ENCODE results near the gene POLR2A. TPM values are rescaled to one million over a fixed set of nuclear protein-coding genes. Genes with fewer than 3 reads are reported as not detected.
A peak's percentile ranks its signal among the peaks of the same experiment; 100 is the strongest.

POLR2A gene
- total RNA-seq, 2 experiments from 2014 or later, result 84.2 to 264 TPM

GRCh38 chr17:7486181-7486580 lies 2.0 kb downstream of the POLR2A start:
- Histone ChIP-seq H4K20me1 (ENCODE audit: insufficient read depth, low read length) (peaks cover 20% of the 10 kb centered on the region), H3K36me3 (ENCODE audit: insufficient read depth, low read length) (peaks cover 49% of the 10 kb centered on the region), H2AFZ (ENCODE audit: low read length) (no peak overlapping the region), H3K4me3 (ENCODE audit: low read depth, low read length, poor library complexity, severe bottlenecking) (peak overlapping the region; percentile 89), H3K9me3 (ENCODE audit: low read length) (no peaks in the 10 kb centered on the region), H3K79me2 (ENCODE audit: insufficient read depth, low read depth, low read length) (peaks cover 65% of the 10 kb centered on the region), H3K4me2 (ENCODE audit: low read length) (peak overlapping the region; percentile 74), H3K27ac (ENCODE audit: low read depth, low read length, poor library complexity, severe bottlenecking) (no peak overlapping the region), H3K9me2 (ENCODE audit: insufficient read depth, low read length) (no peaks in the 10 kb centered on the region), H3K4me1 (ENCODE audit: insufficient read depth, low read length, poor library complexity, severe bottlenecking) (peaks cover 32% of the 10 kb centered on the region)
- TF ChIP-seq EZH2phosphoT487 (IDR thresholded peaks at IDR 0.05; ENCODE audit: borderline replicate concordance, low read depth, low read length) (no peak), CTCF (conservative IDR thresholded peaks at IDR 0.05; ENCODE audit: low read length) (no peak)
- intact Hi-C loops (cut with micrococcal nuclease; ENCODE audit: unreplicated experiment), result no loop called here
- ChIA-PET POLR2A (interaction anchor here (0.8 to 1.1 kb wide), 2 partner anchors 27 to 157 kb away, joined by 3 read pairs; partner anchors contain the start of gene NEURL4), CTCF (ENCODE audit: unreplicated experiment) (interaction anchor here (0.8 kb wide), 1 partner anchor 27 kb away, joined by 3 read pairs; no protein-coding TSS in a partner anchor)
- DNase-seq (ENCODE audit: low spot score), result no peak
- BruUV-seq (replicated peaks), result no TSS peak

GRCh38 chr17:7490144-7490543 lies 6.0 kb downstream of the POLR2A start:
- H3K27ac ChIP-seq (ENCODE audit: low read depth, low read length, poor library complexity, severe bottlenecking), result no peak overlapping the region
- no peaks in the 10 kb centered on the region for H3K9me2 ChIP-seq (ENCODE audit: insufficient read depth, low read length)
- H3K79me2 ChIP-seq (ENCODE audit: insufficient read depth, low read depth, low read length), result peaks cover 100% of the 10 kb centered on the region
- peaks cover 87% of the 10 kb centered on the region for H3K36me3 ChIP-seq (ENCODE audit: insufficient read depth, low read length)
- BruUV-seq (replicated peaks), result no TSS peak
- no peak overlapping the region for H3K4me3 ChIP-seq (ENCODE audit: low read depth, low read length, poor library complexity, severe bottlenecking)
- H3K4me1 ChIP-seq (ENCODE audit: insufficient read depth, low read length, poor library complexity, severe bottlenecking), result peaks cover 21% of the 10 kb centered on the region
- no peaks in the 10 kb centered on the region for H3K9me3 ChIP-seq (ENCODE audit: low read length)
- no peak overlapping the region for H2AFZ ChIP-seq (ENCODE audit: low read length)
- POLR2A ChIA-PET, result no interaction called here
- no peak overlapping the region for H3K4me2 ChIP-seq (ENCODE audit: low read length)
- peaks cover 20% of the 10 kb centered on the region for H4K20me1 ChIP-seq (ENCODE audit: insufficient read depth, low read length)
- no peak for DNase-seq (ENCODE audit: low spot score)
- CTCF ChIA-PET (ENCODE audit: unreplicated experiment), result no interaction called here
- TF ChIP-seq EZH2phosphoT487 (IDR thresholded peaks at IDR 0.05; ENCODE audit: borderline replicate concordance, low read depth, low read length), result no peak
- no peak for TF ChIP-seq CTCF (conservative IDR thresholded peaks at IDR 0.05; ENCODE audit: low read length)
- intact Hi-C loops (cut with micrococcal nuclease; ENCODE audit: unreplicated experiment), result no loop called here

GRCh38 chr17:7491583-7491982 lies 7.4 kb downstream of the POLR2A start:
- Histone ChIP-seq H3K79me2 (ENCODE audit: insufficient read depth, low read depth, low read length) (peaks cover 96% of the 10 kb centered on the region), H2AFZ (ENCODE audit: low read length) (no peak overlapping the region), H3K4me2 (ENCODE audit: low read length) (peak overlapping the region; percentile 6; the same call in 1 of the 2 replicates), H3K36me3 (ENCODE audit: insufficient read depth, low read length) (peaks cover 92% of the 10 kb centered on the region), H3K9me3 (ENCODE audit: low read length) (no peaks in the 10 kb centered on the region), H3K4me1 (ENCODE audit: insufficient read depth, low read length, poor library complexity, severe bottlenecking) (peaks cover 15% of the 10 kb centered on the region), H3K9me2 (ENCODE audit: insufficient read depth, low read length) (no peaks in the 10 kb centered on the region), H3K4me3 (ENCODE audit: low read depth, low read length, poor library complexity, severe bottlenecking) (no peak overlapping the region), H4K20me1 (ENCODE audit: insufficient read depth, low read length) (peaks cover 10% of the 10 kb centered on the region), H3K27ac (ENCODE audit: low read depth, low read length, poor library complexity, severe bottlenecking) (no peak overlapping the region)
- CTCF ChIA-PET (ENCODE audit: unreplicated experiment), result no interaction called here
- no peak for TF ChIP-seq EZH2phosphoT487 (IDR thresholded peaks at IDR 0.05; ENCODE audit: borderline replicate concordance, low read depth, low read length)
- no peak for TF ChIP-seq CTCF (conservative IDR thresholded peaks at IDR 0.05; ENCODE audit: low read length)
- BruUV-seq (replicated peaks), result no TSS peak
- DNase-seq (ENCODE audit: low spot score), result no peak
- intact Hi-C loops (cut with micrococcal nuclease; ENCODE audit: unreplicated experiment), result no loop called here
- POLR2A ChIA-PET, result no interaction called here
